ENCODE data around the gene TTN. TPM values are rescaled to one million over a fixed set of nuclear protein-coding genes. Genes with fewer than 3 reads are reported as not detected.

The TTN gene
- total RNA-seq, 1 donor from 2014 or later, result 12.2 TPM

DNA sequence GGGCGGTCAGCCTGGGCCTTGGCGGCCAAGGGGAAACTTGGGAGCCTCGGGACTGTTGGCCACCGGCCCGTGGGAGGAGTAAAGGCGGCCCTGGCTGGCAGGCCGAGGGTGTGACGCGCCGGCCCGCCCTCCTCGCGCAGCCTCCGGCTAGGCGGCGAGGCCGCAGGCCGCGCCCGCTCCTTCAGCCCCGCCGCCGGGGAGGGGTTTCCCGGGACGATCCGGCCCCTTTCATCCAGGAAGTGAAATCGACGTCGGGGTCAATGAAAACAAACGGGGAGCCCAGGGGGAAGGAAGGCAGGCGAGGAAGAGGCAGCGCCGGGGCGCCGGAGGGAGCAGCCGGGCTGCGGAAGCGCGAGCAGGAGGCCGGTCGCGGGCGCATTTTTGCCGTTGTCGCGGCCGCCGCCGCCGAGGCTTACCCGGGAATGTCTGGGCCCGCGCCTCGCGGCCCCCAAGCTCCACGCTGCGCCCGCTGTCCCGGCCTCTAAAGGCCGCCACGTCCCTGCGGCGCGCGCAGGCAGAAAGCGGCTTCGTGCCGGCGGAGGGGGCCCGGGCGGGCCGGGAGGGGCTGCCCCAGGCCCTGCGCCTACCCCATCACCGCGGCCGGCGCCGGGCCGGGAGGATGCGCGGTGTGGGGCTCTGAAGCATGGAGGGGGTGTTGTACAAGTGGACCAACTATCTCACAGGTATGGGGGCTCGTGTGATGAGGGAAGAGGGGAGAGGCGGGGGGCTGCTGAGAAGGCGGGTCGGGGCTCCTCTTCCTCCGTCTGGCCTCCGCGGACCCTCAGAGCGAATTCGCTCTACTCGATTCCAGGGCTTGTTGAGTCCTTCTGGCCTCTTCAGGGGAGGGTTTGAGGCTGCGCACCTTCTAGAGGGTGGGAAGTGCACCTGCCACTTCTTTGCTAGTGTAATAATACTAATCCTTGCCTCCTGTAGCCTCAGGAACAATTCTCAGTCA is 326.7 kb downstream of the TTN start, which contains the start of gene PLEKHA3:
Gene PLEKHA3, plus strand, starts transcription at position 231 of the 955 bp plus-strand sequence. Its CDS starts 413 bp downstream, at position 644.
- TF ChIP-seq, protein P1, sequence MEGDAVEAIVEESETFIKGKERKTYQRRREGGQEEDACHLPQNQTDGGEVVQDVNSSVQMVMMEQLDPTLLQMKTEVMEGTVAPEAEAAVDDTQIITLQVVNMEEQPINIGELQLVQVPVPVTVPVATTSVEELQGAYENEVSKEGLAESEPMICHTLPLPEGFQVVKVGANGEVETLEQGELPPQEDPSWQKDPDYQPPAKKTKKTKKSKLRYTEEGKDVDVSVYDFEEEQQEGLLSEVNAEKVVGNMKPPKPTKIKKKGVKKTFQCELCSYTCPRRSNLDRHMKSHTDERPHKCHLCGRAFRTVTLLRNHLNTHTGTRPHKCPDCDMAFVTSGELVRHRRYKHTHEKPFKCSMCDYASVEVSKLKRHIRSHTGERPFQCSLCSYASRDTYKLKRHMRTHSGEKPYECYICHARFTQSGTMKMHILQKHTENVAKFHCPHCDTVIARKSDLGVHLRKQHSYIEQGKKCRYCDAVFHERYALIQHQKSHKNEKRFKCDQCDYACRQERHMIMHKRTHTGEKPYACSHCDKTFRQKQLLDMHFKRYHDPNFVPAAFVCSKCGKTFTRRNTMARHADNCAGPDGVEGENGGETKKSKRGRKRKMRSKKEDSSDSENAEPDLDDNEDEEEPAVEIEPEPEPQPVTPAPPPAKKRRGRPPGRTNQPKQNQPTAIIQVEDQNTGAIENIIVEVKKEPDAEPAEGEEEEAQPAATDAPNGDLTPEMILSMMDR (IDR thresholded peaks at IDR 0.05; ENCODE audit: unreplicated experiment), result no peak

DNA sequence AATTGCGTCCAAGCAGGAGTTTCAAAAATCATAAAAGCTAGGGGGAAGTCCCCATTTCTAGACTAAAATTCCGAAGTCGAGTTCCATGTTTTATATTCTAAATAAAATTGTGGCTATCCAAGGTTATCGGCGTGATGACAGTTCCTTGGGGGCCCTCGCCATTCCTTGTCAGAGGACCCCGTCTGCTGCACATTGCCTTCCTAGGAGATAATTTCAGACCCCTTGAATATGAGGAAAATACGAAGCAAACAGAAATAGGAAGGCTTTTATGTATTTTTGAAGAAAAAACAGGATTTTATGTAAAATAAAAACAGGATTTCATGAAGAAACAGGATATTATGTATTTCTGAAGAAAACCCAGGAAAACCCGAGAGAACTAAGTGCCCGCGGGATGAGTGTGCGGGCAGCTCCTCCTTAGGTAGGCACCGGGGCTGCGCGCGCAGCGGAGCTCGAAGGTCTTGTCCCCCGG is 327.4 kb downstream of the TTN start:
- peak overlapping the region; percentile 99 for H3K27ac Mint-ChIP-seq
- DNase-seq (ENCODE audit: low spot score, unreplicated experiment), result no peak
- peak overlapping the region; percentile 88 for H3K4me3 Mint-ChIP-seq (ENCODE audit: low read depth)
- H3K36me3 Mint-ChIP-seq (ENCODE audit: insufficient read depth), result no peaks in the 10 kb centered on the region
- peaks cover 23% of the 10 kb centered on the region for H3K4me1 Mint-ChIP-seq (ENCODE audit: low read depth)
- TF ChIP-seq, protein P1 (IDR thresholded peaks at IDR 0.05; ENCODE audit: unreplicated experiment), result no peak
- no peaks in the 10 kb centered on the region for H3K27me3 Mint-ChIP-seq
- no peaks in the 10 kb centered on the region for H3K9me3 Mint-ChIP-seq (ENCODE audit: low read depth)

More for the DNA sequence above, 326.7 kb downstream of the TTN start, which contains the start of gene PLEKHA3:
- peak within 1 kb of the TSS; percentile 88 for H3K4me3 Mint-ChIP-seq (ENCODE audit: low read depth)
- peaks cover 26% of the 10 kb centered on the region for H3K4me1 Mint-ChIP-seq (ENCODE audit: low read depth)
- H3K9me3 Mint-ChIP-seq (ENCODE audit: low read depth), result no peaks in the 10 kb centered on the region
- DNase-seq (ENCODE audit: low spot score, unreplicated experiment), result peak; percentile 82
- H3K27ac Mint-ChIP-seq, result peak within 1 kb of the TSS; percentile 99
- no peaks in the 10 kb centered on the region for H3K27me3 Mint-ChIP-seq
- peaks cover under 1% of the 10 kb centered on the region for H3K36me3 Mint-ChIP-seq (ENCODE audit: insufficient read depth)

DNA sequence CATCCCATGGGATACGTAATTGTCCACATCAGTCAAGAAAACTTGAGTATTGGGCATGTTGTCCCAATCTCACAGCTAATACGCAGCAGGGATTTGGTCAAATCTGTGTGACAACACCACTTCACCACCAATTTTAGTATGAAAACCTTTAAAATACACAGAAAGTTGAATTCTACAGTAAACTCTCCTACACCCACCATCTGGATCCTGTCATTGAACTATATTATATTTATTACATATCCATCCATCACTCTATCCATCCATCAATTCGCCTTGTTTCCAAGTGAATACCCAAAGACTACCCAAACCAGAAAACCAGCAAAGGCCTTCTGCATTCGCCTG is 328.0 kb downstream of the TTN start:
- no peaks in the 10 kb centered on the region for H3K36me3 Mint-ChIP-seq (ENCODE audit: insufficient read depth)
- H3K27ac Mint-ChIP-seq, result peak overlapping the region; percentile 99
- H3K9me3 Mint-ChIP-seq (ENCODE audit: low read depth), result no peaks in the 10 kb centered on the region
- no peak for DNase-seq (ENCODE audit: low spot score, unreplicated experiment)
- H3K4me1 Mint-ChIP-seq (ENCODE audit: low read depth), result peaks cover 18% of the 10 kb centered on the region
- H3K4me3 Mint-ChIP-seq (ENCODE audit: low read depth), result peak overlapping the region; percentile 88
- H3K27me3 Mint-ChIP-seq, result no peaks in the 10 kb centered on the region
- TF ChIP-seq, protein P1 (IDR thresholded peaks at IDR 0.05; ENCODE audit: unreplicated experiment), result no peak

DNA sequence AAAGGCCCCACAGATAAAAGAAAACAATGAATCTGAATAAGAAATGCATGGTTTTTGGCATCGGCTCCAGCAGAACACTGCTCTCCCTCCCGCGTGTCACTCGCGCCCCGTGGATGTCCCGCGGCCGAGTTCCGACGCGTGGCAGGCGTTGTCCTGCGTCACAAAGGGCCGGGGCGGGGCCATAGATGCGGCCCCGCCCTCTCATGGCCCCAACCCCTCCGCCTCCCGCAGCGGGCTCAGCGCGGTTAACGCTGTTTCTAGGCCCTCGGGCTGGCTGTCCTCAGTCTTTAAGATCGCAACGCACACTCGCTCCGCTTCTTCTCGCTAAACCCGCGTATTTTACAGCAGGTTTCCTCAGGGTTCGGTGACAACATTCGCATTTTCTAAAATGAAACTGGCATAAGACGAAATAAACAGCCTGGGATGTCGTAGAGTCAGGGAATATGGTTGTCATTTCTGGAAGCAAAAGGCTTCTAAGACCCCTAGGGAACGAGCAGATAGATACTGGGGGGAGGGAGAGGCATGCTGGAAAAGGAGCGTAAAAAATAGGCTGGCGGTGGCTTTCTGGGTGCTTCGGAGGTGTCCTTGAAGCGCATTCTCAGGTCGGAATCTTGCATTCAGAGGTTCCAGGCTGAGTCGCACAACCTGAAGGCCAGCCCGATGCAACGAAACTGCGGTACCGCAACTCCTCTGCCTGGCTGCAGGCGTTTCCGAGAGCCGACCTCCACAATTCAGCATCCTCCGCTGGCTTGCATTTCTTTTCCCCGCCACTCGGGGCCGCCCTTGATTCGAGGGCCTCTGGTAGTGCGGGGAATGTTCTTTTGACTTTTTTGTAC is 328.6 kb downstream of the TTN start, which contains the start of gene FKBP7:
Gene FKBP7, minus strand, starts transcription at position 162 of the 836 bp plus-strand sequence. Its CDS starts 101 bp downstream, at position 61.
- no peaks in the 10 kb centered on the region for H3K9me3 Mint-ChIP-seq (ENCODE audit: low read depth)
- TF ChIP-seq, protein P1 (IDR thresholded peaks at IDR 0.05; ENCODE audit: unreplicated experiment), result peak; percentile 65
- no peaks in the 10 kb centered on the region for H3K36me3 Mint-ChIP-seq (ENCODE audit: insufficient read depth)
- H3K27ac Mint-ChIP-seq, result peak within 1 kb of the TSS; percentile 99
- peak; percentile 64 for DNase-seq (ENCODE audit: low spot score, unreplicated experiment)
- H3K27me3 Mint-ChIP-seq, result no peaks in the 10 kb centered on the region
- peaks cover 17% of the 10 kb centered on the region for H3K4me1 Mint-ChIP-seq (ENCODE audit: low read depth)
- H3K4me3 Mint-ChIP-seq (ENCODE audit: low read depth), result peak within 1 kb of the TSS; percentile 88

DNA sequence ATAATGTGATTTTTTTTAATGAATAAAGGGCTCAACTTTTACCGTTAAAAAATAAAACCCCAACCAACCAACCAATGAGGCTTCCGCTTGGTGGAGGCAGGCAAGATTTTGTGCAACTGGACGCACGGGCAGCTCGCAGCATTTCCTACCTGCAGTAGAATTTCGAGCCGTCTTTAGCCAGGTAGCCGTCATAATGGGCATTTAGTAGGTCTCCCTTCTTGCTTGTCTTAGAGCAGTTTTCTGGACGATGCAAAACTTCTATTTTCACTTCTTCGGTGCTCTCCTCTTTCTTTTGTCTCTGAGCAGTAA is 329.1 kb downstream of the TTN start:
- TF ChIP-seq, protein P1 (IDR thresholded peaks at IDR 0.05; ENCODE audit: unreplicated experiment), result no peak
- no peaks in the 10 kb centered on the region for H3K36me3 Mint-ChIP-seq (ENCODE audit: insufficient read depth)
- no peaks in the 10 kb centered on the region for H3K9me3 Mint-ChIP-seq (ENCODE audit: low read depth)
- no peaks in the 10 kb centered on the region for H3K27me3 Mint-ChIP-seq
- peak overlapping the region; percentile 99 for H3K27ac Mint-ChIP-seq
- peaks cover 19% of the 10 kb centered on the region for H3K4me1 Mint-ChIP-seq (ENCODE audit: low read depth)
- no peak for DNase-seq (ENCODE audit: low spot score, unreplicated experiment)
- peak overlapping the region; percentile 88 for H3K4me3 Mint-ChIP-seq (ENCODE audit: low read depth)

Data from progenitor cell of endocrine pancreas (in vitro differentiated cells).